Omental fat pad (tissue), 4 donors: Measurements from ENCODE around the gene EEF1AKMT4. TPM values are rescaled to one million over a fixed set of nuclear protein-coding genes. Genes with fewer than 3 reads are reported as not detected.

ENCODE experiments used
- ATAC-seq: fragments of 150-250 bp; one replicate; pipeline ENCODE4 v1.9.1; 2016; ENCODE audit warnings: mild to moderate bottlenecking, moderate library complexity; ENCODE audit not compliant: low FRiP score
- DNase-seq: peaks from one replicate; pipeline ENCODE4 v3.0.0-alpha.2; 2019; ENCODE audit warnings: low spot score
- CTCF ChIP-seq, 3 donors: fragments of 450-650 bp; IDR thresholded peaks; one replicate each; pipeline ENCODE4 v1.5.1; 2016 to 2017; ENCODE audit warnings: antibody characterized with exemption in 3 of 3, mild to moderate bottlenecking in 3 of 3, moderate library complexity in 2 of 3
- total RNA-seq, 4 donors: library from RNA; depleted of rRNA; stranded (reverse); fragments of >200 nt; gene quantifications; one replicate each; pipeline ENCODE4 v1.1.0, GENCODE V29; 2016

Gene EEF1AKMT4
- total RNA-seq, 4 donors from 2014 or later: 1.7 to 14.8 (median 5.5) TPM

DNA sequence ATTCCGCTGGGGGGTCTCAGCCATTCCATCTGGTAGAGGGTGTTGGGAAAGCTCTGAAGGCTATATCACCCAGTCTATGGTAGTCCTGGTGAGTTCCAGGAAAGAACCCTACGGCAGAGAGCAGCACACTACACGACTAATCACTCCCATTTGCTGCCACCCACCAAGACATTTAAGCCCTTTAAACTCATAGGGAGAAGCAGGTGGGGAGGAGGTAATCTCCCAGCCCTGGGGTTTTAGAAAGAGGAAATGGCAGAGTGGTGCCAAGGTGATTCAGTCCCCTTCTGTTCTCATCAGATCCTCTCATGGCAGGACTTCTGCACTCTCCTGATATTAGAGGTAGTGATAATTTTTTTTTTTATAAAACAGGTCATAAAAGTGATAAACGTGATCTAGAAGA is 30.7 kb upstream of the EEF1AKMT4 start:
- no peak for TF ChIP-seq CTCF (IDR thresholded peaks at IDR 0.05)
- DNase-seq (no peak), ATAC-seq (no peak)

- no peak for TF ChIP-seq CTCF (IDR thresholded peaks at IDR 0.05)
- ATAC-seq (no peak), DNase-seq (no peak)
These were observed 27.0 kb upstream of the EEF1AKMT4 start for GRCh38 chr3:184222521-184222920.

- no peak for ATAC-seq
- TF ChIP-seq CTCF (IDR thresholded peaks at IDR 0.05): no peak
- no peak for DNase-seq
These were observed 25.5 kb upstream of the EEF1AKMT4 start for GRCh38 chr3:184223946-184224345.

GRCh38 chr3:184227481-184227935 is 22.0 kb upstream of the EEF1AKMT4 start:
- ATAC-seq: no peak
- no peak for DNase-seq
- no peak for TF ChIP-seq CTCF (IDR thresholded peaks at IDR 0.05)

DNA sequence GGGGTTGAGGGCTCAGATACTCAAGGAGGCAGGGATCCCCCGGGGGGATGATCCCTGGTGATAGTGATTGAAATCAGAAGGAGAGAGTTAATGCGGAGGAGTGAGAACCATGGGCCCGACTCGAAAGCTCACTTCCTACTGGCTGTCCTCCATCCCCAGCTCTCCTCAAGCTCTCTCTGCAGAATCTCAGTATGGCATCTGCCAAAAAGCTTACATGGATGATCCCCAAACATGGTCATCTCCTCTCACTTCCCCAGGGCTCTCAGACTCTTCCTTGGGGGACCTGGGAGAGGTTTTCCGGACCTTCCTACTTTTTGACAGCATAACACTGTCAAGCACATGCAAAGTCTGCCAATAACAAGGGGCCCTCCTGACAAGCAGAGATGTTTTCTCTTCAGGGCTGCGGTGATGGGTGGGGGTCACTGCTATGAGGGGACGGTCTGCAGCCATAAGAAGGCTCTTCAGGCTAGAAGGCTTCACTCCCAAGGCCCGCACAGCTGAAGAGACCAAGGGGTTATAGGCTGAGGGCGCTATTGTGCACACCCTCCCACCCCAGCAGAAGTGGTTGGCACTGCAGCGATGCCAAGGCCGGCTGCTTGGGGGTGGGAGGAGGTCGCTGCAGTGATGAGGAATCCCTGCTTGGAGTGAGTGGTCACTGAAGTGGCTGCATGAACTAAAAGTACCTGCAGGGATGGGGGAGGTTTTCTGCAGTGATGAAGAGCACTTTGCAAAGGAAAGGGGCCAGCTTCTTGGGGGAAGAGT is 20.9 kb upstream of the EEF1AKMT4 start:
- no peak for DNase-seq

GRCh38 chr3:184229394-184230080 is 19.9 kb upstream of the EEF1AKMT4 start, which contains the start of gene VWA5B2:
Gene VWA5B2 (plus strand): TSS chr3:184229585. CDS start chr3:184230529, 944 bp downstream.
- DNase-seq (no peak), ATAC-seq (peak; percentile 91)
- TF ChIP-seq CTCF (IDR thresholded peaks at IDR 0.05): no peak

More for the DNA sequence above, 20.9 kb upstream of the EEF1AKMT4 start:
- no peak for ATAC-seq
- no peak for TF ChIP-seq CTCF (IDR thresholded peaks at IDR 0.05)
